GM12878 (cell line): Measurements from ENCODE around the gene PEX26.

Experiments used
- BHLHE40 ChIP-seq, 2 experiments: fragments of 450-650 bp in 1 of 2; IDR thresholded peaks; 2 replicates each; pipeline ENCODE4 v1.6.1; 2011 to 2017; ENCODE audit warnings: low read depth in 2 of 2, borderline replicate concordance in 1 of 2, improper control_type of control experiment in 1 of 2, low read length in 1 of 2, mild to moderate bottlenecking in 1 of 2
- BRCA1 ChIP-seq: IDR thresholded peaks from 2 replicates; pipeline ENCODE4 v1.6.1; 2011; ENCODE audit warnings: low read depth, low read length, improper control_type of control experiment
- CHD1 ChIP-seq: IDR thresholded peaks from 2 replicates; pipeline ENCODE4 v1.6.1; 2012; ENCODE audit warnings: low read depth, low read length, improper control_type of control experiment
- ESRRA ChIP-seq: IDR thresholded peaks from 2 replicates; pipeline ENCODE4 v1.6.1; 2012; ENCODE audit warnings: mild to moderate bottlenecking, low read length, improper control_type of control experiment
- FOS ChIP-seq: IDR thresholded peaks from 3 replicates; pipeline ENCODE4 v1.6.1; 2011; ENCODE audit warnings: borderline replicate concordance; ENCODE audit not compliant: insufficient read length; ENCODE audit errors: extremely low read depth
- GABPA ChIP-seq: IDR thresholded peaks from 2 replicates; pipeline ENCODE4 v1.6.1; 2014; ENCODE audit warnings: antibody characterized with exemption, low read depth, mild to moderate bottlenecking, inconsistent platforms
- HCFC1 ChIP-seq: fragments of 150-350 bp; IDR thresholded peaks from 2 replicates; pipeline ENCODE4 v1.6.1; 2014; ENCODE audit warnings: low read length
- KDM1A ChIP-seq: fragments of 200-600 bp; sonication (generic); IDR thresholded peaks from 2 replicates; pipeline ENCODE4 v1.6.1; 2016; ENCODE audit warnings: borderline replicate concordance
- NFXL1 ChIP-seq: fragments of 450-650 bp; IDR thresholded peaks from 2 replicates; pipeline ENCODE4 v1.6.1; 2017; ENCODE audit warnings: antibody characterized with exemption, mild to moderate bottlenecking, borderline replicate concordance
- POLR2AphosphoS5 ChIP-seq: IDR thresholded peaks from 2 replicates; pipeline ENCODE4 v1.6.1; 2011; ENCODE audit warnings: mild to moderate bottlenecking, low read length, inconsistent platforms
- TF ChIP-seq, protein P1 (sequence below), 3 experiments: IDR thresholded peaks in 2 of 3; conservative IDR thresholded peaks in 1 of 3; 2 replicates each; pipeline ENCODE4 v1.5.1; 2011; ENCODE audit warnings: low read depth in 3 of 3, low read length in 3 of 3, mild to moderate bottlenecking in 3 of 3, control low read depth in 2 of 3, moderate library complexity in 2 of 3, inconsistent platforms in 1 of 3, mixed read lengths in 1 of 3; ENCODE audit not compliant: control insufficient read depth in 2 of 3, insufficient read depth in 1 of 3; ENCODE audit errors: extremely low read depth in 1 of 3

DNA sequence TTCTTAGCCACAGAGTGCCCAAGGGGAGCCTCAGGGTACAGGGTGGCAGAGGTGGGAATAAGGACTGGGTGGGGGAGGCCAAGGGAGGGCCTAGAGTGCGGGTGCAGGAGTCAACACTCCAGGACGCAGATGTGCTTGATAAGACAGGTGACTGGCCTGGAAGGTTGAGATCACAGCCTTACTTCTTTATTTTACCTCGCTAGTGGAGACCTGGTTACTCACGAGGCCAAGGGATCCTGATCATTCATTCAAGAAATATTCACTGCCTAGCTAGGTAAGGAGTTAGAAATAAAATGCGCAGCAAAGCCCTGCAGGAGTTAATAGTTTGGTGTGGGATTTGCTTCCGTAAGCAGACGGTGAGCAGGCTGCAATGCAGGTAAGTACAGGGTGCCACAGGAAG lies 13.2 kb upstream of the PEX26 start:
- TF ChIP-seq ESRRA: no peak
- no peak for TF ChIP-seq GABPA
- TF ChIP-seq, protein P1, sequence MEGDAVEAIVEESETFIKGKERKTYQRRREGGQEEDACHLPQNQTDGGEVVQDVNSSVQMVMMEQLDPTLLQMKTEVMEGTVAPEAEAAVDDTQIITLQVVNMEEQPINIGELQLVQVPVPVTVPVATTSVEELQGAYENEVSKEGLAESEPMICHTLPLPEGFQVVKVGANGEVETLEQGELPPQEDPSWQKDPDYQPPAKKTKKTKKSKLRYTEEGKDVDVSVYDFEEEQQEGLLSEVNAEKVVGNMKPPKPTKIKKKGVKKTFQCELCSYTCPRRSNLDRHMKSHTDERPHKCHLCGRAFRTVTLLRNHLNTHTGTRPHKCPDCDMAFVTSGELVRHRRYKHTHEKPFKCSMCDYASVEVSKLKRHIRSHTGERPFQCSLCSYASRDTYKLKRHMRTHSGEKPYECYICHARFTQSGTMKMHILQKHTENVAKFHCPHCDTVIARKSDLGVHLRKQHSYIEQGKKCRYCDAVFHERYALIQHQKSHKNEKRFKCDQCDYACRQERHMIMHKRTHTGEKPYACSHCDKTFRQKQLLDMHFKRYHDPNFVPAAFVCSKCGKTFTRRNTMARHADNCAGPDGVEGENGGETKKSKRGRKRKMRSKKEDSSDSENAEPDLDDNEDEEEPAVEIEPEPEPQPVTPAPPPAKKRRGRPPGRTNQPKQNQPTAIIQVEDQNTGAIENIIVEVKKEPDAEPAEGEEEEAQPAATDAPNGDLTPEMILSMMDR (IDR thresholded peaks at IDR 0.05 in 2 of 3, conservative IDR thresholded peaks at IDR 0.05 in 1 of 3; ENCODE audit: control insufficient read depth in 2 of 3, extremely low read depth in 1 of 3, insufficient read depth in 1 of 3, low read depth in 3 of 3, low read length in 3 of 3): no peak
- TF ChIP-seq KDM1A: no peak
- no peak for TF ChIP-seq FOS
- no peak for TF ChIP-seq BHLHE40 (IDR thresholded peaks at IDR 0.05; ENCODE audit: borderline replicate concordance in 1 of 2, low read depth in 2 of 2, low read length in 1 of 2)
- no peak for TF ChIP-seq POLR2AphosphoS5
- no peak for TF ChIP-seq HCFC1
- no peak for TF ChIP-seq NFXL1
- TF ChIP-seq CHD1: no peak
- TF ChIP-seq BRCA1: no peak
